Prostate gland (tissue), 2 donors: Measurements from ENCODE around the gene MYOZ2.

Source experiments
- CTCF ChIP-seq, 4 experiments: fragments of 200-600 bp in 2 of 4; fragments of 450-650 bp in 2 of 4; sonication (generic) in 2 of 4; IDR thresholded peaks; 1 replicate in 3 of 4; 2 replicates in 1 of 4; pipeline ENCODE4 v1.5.1; 2016 to 2019; ENCODE audit warnings: antibody characterized with exemption in 4 of 4, mild to moderate bottlenecking in 2 of 4, moderate library complexity in 2 of 4
- POLR2A ChIP-seq: fragments of 450-650 bp; IDR thresholded peaks from one replicate; pipeline ENCODE4 v1.6.1; 2016; ENCODE audit warnings: antibody characterized with exemption, mild to moderate bottlenecking
- POLR2AphosphoS5 ChIP-seq: sonication (generic); formaldehyde crosslinking; IDR thresholded peaks from one replicate; pipeline ENCODE4 v1.6.1; 2017; ENCODE audit warnings: antibody characterized with exemption

DNA sequence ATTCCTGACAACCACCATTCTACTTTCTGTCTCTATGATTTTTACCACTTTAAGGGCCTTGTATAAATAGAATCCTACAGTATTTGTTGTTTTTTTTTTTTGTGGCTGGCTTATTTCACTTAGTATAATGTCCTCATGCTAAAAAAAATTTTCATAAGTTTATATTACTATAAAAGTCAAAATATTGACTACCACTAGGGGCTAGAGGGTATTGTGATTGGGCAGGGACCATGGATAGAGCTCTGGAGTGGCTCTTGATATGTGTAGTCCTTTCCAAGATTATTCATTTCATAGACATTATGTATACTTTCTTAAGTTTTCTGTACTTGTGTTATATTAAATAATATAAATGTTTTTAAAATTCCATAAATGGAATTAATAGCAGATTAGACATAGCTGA, 34.6 kb downstream of the MYOZ2 start:
- no peak for TF ChIP-seq CTCF (IDR thresholded peaks at IDR 0.05)
- no peak for TF ChIP-seq POLR2AphosphoS5
- no peak for TF ChIP-seq POLR2A
